ENCODE results near the gene DSN1. TPM values are rescaled to one million over a fixed set of nuclear protein-coding genes. Genes with fewer than 3 reads are reported as not detected.

DSN1 gene
- total and polyA plus RNA-seq, 10 of the 15 experiments (the other 5 are each of a cell fraction or from before 2014, with no cell fraction given), result 15.3 to 33.1 (median 21.7) TPM

GRCh38 chr20:36775196-36775595 is 1.6 kb upstream of the DSN1 start (continued):
- no peak for TF ChIP-seq NFYA (IDR thresholded peaks at IDR 0.05; ENCODE audit: borderline replicate concordance, low read depth, low read length)
- TF ChIP-seq WRNIP1 (IDR thresholded peaks at IDR 0.05; ENCODE audit: borderline replicate concordance, low read depth, low read length), result no peak
- no peak for TF ChIP-seq MAX (IDR thresholded peaks at IDR 0.05; ENCODE audit: low read depth, low read length)
- TF ChIP-seq SRF (IDR thresholded peaks at IDR 0.05; ENCODE audit: low read depth in 2 of 2, low read length in 2 of 2), result no peak
- TF ChIP-seq STAT3 (IDR thresholded peaks at IDR 0.05; ENCODE audit: low read depth, low read length), result no peak
- TF ChIP-seq CHD4 (IDR thresholded peaks at IDR 0.05), result no peak
- no peak for TF ChIP-seq MYC (IDR thresholded peaks at IDR 0.05; ENCODE audit: insufficient read depth, insufficient read length, insufficient replicate concordance, low read length, severe bottlenecking)
- no peak for TF ChIP-seq PRDM15 (CRISPR knock-in tag; IDR thresholded peaks at IDR 0.05)
- no peak for TF ChIP-seq TCF7 (IDR thresholded peaks at IDR 0.05; ENCODE audit: borderline replicate concordance)
- TF ChIP-seq, protein P1, sequence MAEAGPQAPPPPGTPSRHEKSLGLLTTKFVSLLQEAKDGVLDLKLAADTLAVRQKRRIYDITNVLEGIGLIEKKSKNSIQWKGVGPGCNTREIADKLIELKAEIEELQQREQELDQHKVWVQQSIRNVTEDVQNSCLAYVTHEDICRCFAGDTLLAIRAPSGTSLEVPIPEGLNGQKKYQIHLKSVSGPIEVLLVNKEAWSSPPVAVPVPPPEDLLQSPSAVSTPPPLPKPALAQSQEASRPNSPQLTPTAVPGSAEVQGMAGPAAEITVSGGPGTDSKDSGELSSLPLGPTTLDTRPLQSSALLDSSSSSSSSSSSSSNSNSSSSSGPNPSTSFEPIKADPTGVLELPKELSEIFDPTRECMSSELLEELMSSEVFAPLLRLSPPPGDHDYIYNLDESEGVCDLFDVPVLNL (IDR thresholded peaks at IDR 0.05; ENCODE audit: low read depth, low read length), result no peak
- TF ChIP-seq GATAD2B (conservative IDR thresholded peaks at IDR 0.05; ENCODE audit: low read depth), result no peak
- no peak for TF ChIP-seq NR2C1 (IDR thresholded peaks at IDR 0.05)
- no peak for TF ChIP-seq POLR2AphosphoS2 (IDR thresholded peaks at IDR 0.05; ENCODE audit: low read depth, low read length)
- no peak for TF ChIP-seq TCF12 (IDR thresholded peaks at IDR 0.05; ENCODE audit: low read depth, low read length)
- TF ChIP-seq KAT2A (conservative IDR thresholded peaks at IDR 0.05; ENCODE audit: control insufficient read depth, low read depth, low read length), result no peak
